Raji (cell line): Measurements from ENCODE around the gene SENP1.

Experiments
- POLR2A ChIP-seq: IDR thresholded peaks from 2 replicates; pipeline ENCODE4 v1.6.1; 2011; ENCODE audit warnings: low read depth, low read length, control low read depth; ENCODE audit not compliant: insufficient read depth

SENP1 gene

GRCh38 chr12:48105867-48106680 is at the start of gene SENP1:
Gene SENP1, minus strand, starts transcription at chr12:48106079. Its CDS starts 4,607 bp downstream, at chr12:48101472.
- TF ChIP-seq POLR2A: peak; percentile 49; the same call in 1 of the 2 replicates

- TF ChIP-seq POLR2A: no peak
Measured at GRCh38 chr12:48151103-48151771, 45.4 kb upstream of the SENP1 start.

- no peak for TF ChIP-seq POLR2A
Measured at GRCh38 chr12:48145981-48146380, 40.1 kb upstream of the SENP1 start.

GRCh38 chr12:48143898-48144297 is 38.0 kb upstream of the SENP1 start:
- TF ChIP-seq POLR2A: no peak

- TF ChIP-seq POLR2A: no peak
Measured at GRCh38 chr12:48142818-48143674, 37.2 kb upstream of the SENP1 start.

GRCh38 chr12:48135027-48135426 is 29.1 kb upstream of the SENP1 start:
- TF ChIP-seq POLR2A: no peak

GRCh38 chr12:48132826-48133225 is 26.9 kb upstream of the SENP1 start:
- TF ChIP-seq POLR2A: no peak

GRCh38 chr12:48131517-48131916 is 25.6 kb upstream of the SENP1 start:
- TF ChIP-seq POLR2A: no peak

- TF ChIP-seq POLR2A: no peak
Measured at GRCh38 chr12:48129376-48129775, 23.5 kb upstream of the SENP1 start.

- no peak for TF ChIP-seq POLR2A
Measured at GRCh38 chr12:48128800-48129199, 22.9 kb upstream of the SENP1 start.

GRCh38 chr12:48126953-48127630 is 21.2 kb upstream of the SENP1 start:
- no peak for TF ChIP-seq POLR2A

GRCh38 chr12:48125985-48126384 is 20.1 kb upstream of the SENP1 start:
- TF ChIP-seq POLR2A: no peak

GRCh38 chr12:48123169-48123568 is 17.3 kb upstream of the SENP1 start:
- no peak for TF ChIP-seq POLR2A

GRCh38 chr12:48122065-48122834 is 16.4 kb upstream of the SENP1 start:
- TF ChIP-seq POLR2A: no peak

- TF ChIP-seq POLR2A: no peak
Measured at GRCh38 chr12:48121522-48121921, 15.6 kb upstream of the SENP1 start.

- TF ChIP-seq POLR2A: no peak
Measured at GRCh38 chr12:48119834-48120195, 13.9 kb upstream of the SENP1 start.
